OCI-LY7 (cell line): ENCODE results near the gene GCNT3. TPM values are rescaled to one million over a fixed set of nuclear protein-coding genes. Genes with fewer than 3 reads are reported as not detected.
A peak's percentile ranks its signal among the peaks of the same experiment; 100 is the strongest.

Experiments
- BruUV-seq: library from RNA; stranded (reverse); fragments of 400-500 nt; replicated peaks from 2 replicates; lab custom pipeline; 2021; lab: Mats Ljungman, UMichigan
- CTCF ChIA-PET: fragments of 300-600 bp; sonication (Branson Sonifier 250); formaldehyde crosslinking; loops from one replicate; lab custom pipeline; 2022; ENCODE audit warnings: antibody characterized with exemption; ENCODE audit not compliant: unreplicated experiment; lab: Charles Lee
- POLR2A ChIA-PET: fragments of 300-600 bp; sonication (Branson Sonifier 250); formaldehyde crosslinking; loops from one replicate; lab custom pipeline; 2022; ENCODE audit warnings: antibody characterized with exemption; lab: Charles Lee
- DNase-seq: peaks from one replicate; pipeline ENCODE4 v3.0.0-alpha.2; 2015; ENCODE audit warnings: low spot score
- H2AFZ ChIP-seq: fragments of 200-600 bp; sonication (generic), shearing (Covaris generic); 2 replicates; pipeline ENCODE4 v1.6.1; 2014; ENCODE audit warnings: mild to moderate bottlenecking, antibody characterized with exemption, low read length, moderate library complexity
- H3K27ac ChIP-seq: fragments of 200-600 bp; sonication (generic); 2 replicates; pipeline ENCODE4 v1.5.1; 2014; ENCODE audit warnings: mixed run types, low read depth, mild to moderate bottlenecking, moderate library complexity, low read length, inconsistent platforms; ENCODE audit not compliant: poor library complexity, severe bottlenecking
- H3K36me3 ChIP-seq: fragments of 200-600 bp; sonication (generic); 2 replicates; pipeline ENCODE4 v1.6.1; 2014; ENCODE audit warnings: mild to moderate bottlenecking, antibody characterized with exemption, low read length, moderate library complexity, mixed read lengths; ENCODE audit not compliant: insufficient read depth
- H3K4me1 ChIP-seq: fragments of 200-600 bp; sonication (generic); 2 replicates; pipeline ENCODE4 v1.5.1; 2014; ENCODE audit warnings: mild to moderate bottlenecking, low read length; ENCODE audit not compliant: insufficient read depth, poor library complexity, severe bottlenecking
- H3K4me2 ChIP-seq: fragments of 200-600 bp; sonication (generic); 2 replicates; pipeline ENCODE4 v1.6.1; 2014; ENCODE audit warnings: mild to moderate bottlenecking, low read length
- H3K4me3 ChIP-seq: fragments of 200-600 bp; sonication (generic); 2 replicates; pipeline ENCODE4 v1.5.1; 2014; ENCODE audit warnings: mild to moderate bottlenecking, low read depth, low read length; ENCODE audit not compliant: poor library complexity, severe bottlenecking
- H3K79me2 ChIP-seq: fragments of 200-600 bp; sonication (generic); 2 replicates; pipeline ENCODE4 v1.6.1; 2016; ENCODE audit warnings: low read depth, mild to moderate bottlenecking, low read length, moderate library complexity, mixed read lengths; ENCODE audit not compliant: insufficient read depth
- H3K9me2 ChIP-seq: fragments of 200-600 bp; sonication (generic); 2 replicates; pipeline ENCODE4 v1.6.1; 2016; ENCODE audit warnings: mild to moderate bottlenecking, low read length, mixed read lengths; ENCODE audit not compliant: insufficient read depth
- H3K9me3 ChIP-seq: fragments of 200-600 bp; sonication (generic); 2 replicates; pipeline ENCODE4 v1.6.1; 2014; ENCODE audit warnings: mild to moderate bottlenecking, mixed run types, low read length, mixed read lengths
- H4K20me1 ChIP-seq: fragments of 200-600 bp; sonication (generic); 2 replicates; pipeline ENCODE4 v1.6.1; 2014; ENCODE audit warnings: mild to moderate bottlenecking, antibody characterized with exemption, low read length, moderate library complexity, mixed read lengths; ENCODE audit not compliant: insufficient read depth
- EZH2phosphoT487 ChIP-seq: fragments of 200-600 bp; sonication (generic); IDR thresholded peaks from 2 replicates; pipeline ENCODE4 v1.6.1; 2018; ENCODE audit warnings: low read depth, borderline replicate concordance, mild to moderate bottlenecking, mixed run types, antibody characterized with exemption, low read length, moderate library complexity, mixed read lengths
- intact Hi-C: fragments of 100-400 bp; cut with micrococcal nuclease; formaldehyde crosslinking; loops from one replicate; pipeline ENCODE4 v1.10.0; 2022; ENCODE audit not compliant: unreplicated experiment
- total RNA-seq, 2 experiments: library from RNA; depleted of rRNA in 1 of 2; stranded (reverse); fragments of >200 nt in 1 of 2; shearing (Covaris generic) in 1 of 2; gene quantifications; 2 replicates each; pipeline ENCODE4 v1.2.3, GENCODE V29; 2014 to 2022
- TF ChIP-seq, protein P1 (sequence below): fragments of 200-600 bp; sonication (generic); conservative IDR thresholded peaks from 2 replicates; pipeline ENCODE4 v1.5.1; 2014; ENCODE audit warnings: mild to moderate bottlenecking, antibody characterized with exemption, low read length, moderate library complexity, mixed read lengths

Gene GCNT3
- total RNA-seq, 2 experiments from 2014 or later: not detected

DNA sequence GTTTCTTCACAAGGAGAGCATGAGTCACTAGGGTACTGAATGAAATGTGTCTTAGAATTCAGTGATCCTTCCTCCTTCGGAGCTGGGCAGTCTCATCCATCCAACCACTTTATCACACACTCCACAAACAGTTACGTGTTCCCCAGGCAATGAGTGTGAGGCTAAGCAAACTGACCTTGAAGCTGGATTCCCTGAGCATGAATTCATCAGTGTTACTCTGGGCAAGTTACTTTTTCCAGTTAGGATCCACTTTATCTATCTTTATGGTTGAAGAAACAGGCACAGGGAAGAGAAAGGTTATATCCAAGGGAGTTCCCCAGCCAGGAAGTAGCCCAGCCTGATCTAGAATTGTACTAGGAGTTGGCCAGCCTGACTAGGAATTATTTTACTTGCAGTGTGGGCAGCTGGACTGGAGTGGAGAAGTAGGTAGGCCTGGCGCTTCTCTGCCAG is 17.1 kb upstream of the GCNT3 start:
- H3K9me3 ChIP-seq: no peaks in the 10 kb centered on the region
- H3K79me2 ChIP-seq: no peaks in the 10 kb centered on the region
- no TSS peak for BruUV-seq
- H3K4me3 ChIP-seq: no peak overlapping the region
- no peak for DNase-seq
- TF ChIP-seq, protein P1, sequence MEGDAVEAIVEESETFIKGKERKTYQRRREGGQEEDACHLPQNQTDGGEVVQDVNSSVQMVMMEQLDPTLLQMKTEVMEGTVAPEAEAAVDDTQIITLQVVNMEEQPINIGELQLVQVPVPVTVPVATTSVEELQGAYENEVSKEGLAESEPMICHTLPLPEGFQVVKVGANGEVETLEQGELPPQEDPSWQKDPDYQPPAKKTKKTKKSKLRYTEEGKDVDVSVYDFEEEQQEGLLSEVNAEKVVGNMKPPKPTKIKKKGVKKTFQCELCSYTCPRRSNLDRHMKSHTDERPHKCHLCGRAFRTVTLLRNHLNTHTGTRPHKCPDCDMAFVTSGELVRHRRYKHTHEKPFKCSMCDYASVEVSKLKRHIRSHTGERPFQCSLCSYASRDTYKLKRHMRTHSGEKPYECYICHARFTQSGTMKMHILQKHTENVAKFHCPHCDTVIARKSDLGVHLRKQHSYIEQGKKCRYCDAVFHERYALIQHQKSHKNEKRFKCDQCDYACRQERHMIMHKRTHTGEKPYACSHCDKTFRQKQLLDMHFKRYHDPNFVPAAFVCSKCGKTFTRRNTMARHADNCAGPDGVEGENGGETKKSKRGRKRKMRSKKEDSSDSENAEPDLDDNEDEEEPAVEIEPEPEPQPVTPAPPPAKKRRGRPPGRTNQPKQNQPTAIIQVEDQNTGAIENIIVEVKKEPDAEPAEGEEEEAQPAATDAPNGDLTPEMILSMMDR: no peak
- no peak for TF ChIP-seq EZH2phosphoT487
- intact Hi-C loops: no loop called here
- no peak overlapping the region for H3K4me2 ChIP-seq
- peak overlapping the region; percentile 31; the same call in 1 of the 2 replicates for H2AFZ ChIP-seq
- POLR2A ChIA-PET: interaction anchor here (0.6 kb wide), 1 partner anchor 577 kb away, joined by 6 read pairs; no protein-coding TSS in a partner anchor
- CTCF ChIA-PET: no interaction called here
- no peaks in the 10 kb centered on the region for H3K36me3 ChIP-seq
- no peaks in the 10 kb centered on the region for H3K9me2 ChIP-seq
- H4K20me1 ChIP-seq: no peaks in the 10 kb centered on the region
- H3K4me1 ChIP-seq: no peaks in the 10 kb centered on the region
- H3K27ac ChIP-seq: no peak overlapping the region

DNA sequence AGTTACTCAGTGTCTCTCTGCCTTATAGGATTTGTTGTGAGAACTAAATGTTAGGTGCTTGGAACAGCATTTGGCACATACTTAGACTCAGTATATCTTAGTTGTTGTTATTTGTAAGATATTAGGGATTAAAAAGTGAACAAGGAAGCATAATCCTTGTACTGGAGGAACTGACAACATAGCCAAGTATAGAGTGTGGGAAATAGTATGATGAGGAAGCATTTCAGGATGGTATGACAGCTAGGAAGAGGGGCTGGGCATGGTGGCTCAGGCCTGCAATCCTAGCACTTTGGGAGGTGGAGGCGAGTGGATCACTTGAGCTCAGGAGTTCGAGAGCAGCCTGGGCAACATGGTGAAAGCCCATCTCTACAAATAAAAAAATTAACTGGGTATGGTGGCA is 16.6 kb upstream of the GCNT3 start:
- H2AFZ ChIP-seq: 0 out of 2 replicates have a peak overlapping the region, but pooled peaks have one; percentile 31
- no peaks in the 10 kb centered on the region for H4K20me1 ChIP-seq
- no peak overlapping the region for H3K27ac ChIP-seq
- no peaks in the 10 kb centered on the region for H3K9me2 ChIP-seq
- no peaks in the 10 kb centered on the region for H3K9me3 ChIP-seq
- H3K4me3 ChIP-seq: no peak overlapping the region
- H3K36me3 ChIP-seq: no peaks in the 10 kb centered on the region
- ChIA-PET POLR2A (no interaction called here), CTCF (no interaction called here)
- no peak for DNase-seq
- no peaks in the 10 kb centered on the region for H3K4me1 ChIP-seq
- H3K79me2 ChIP-seq: no peaks in the 10 kb centered on the region
- no peak for TF ChIP-seq EZH2phosphoT487
- TF ChIP-seq, protein P1: no peak
- intact Hi-C loops: no loop called here
- no TSS peak for BruUV-seq
- no peak overlapping the region for H3K4me2 ChIP-seq

DNA sequence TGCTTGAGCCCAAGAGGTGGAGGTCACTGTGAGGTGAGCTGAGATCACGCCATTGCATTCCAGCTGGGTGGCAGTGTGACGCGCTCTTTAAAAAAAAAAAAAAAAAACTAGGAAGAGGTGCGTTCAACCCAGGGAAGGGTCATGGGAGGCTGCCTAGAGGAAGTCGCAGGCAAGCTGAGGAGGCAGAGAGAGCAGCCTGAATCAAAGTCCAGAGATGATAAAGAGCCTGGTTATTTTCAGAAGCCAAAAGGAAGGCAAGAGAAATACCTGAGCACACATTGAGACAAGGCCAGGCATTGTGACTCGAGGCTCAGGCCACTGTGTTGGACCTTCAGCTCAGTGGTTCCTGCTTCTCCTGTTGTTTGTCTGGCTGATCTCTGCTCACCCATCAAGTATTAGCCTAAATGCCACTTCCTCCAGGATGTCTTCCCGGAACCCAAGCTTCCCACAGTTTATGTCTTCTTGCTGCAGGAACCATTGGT is 16.1 kb upstream of the GCNT3 start:
- no peaks in the 10 kb centered on the region for H4K20me1 ChIP-seq
- H2AFZ ChIP-seq: no peak overlapping the region
- no peaks in the 10 kb centered on the region for H3K9me2 ChIP-seq
- intact Hi-C loops: no loop called here
- no peaks in the 10 kb centered on the region for H3K36me3 ChIP-seq
- H3K4me3 ChIP-seq: no peak overlapping the region
- ChIA-PET CTCF (no interaction called here), POLR2A (no interaction called here)
- H3K27ac ChIP-seq: no peak overlapping the region
- DNase-seq: no peak
- H3K4me2 ChIP-seq: no peak overlapping the region
- BruUV-seq: no TSS peak
- H3K79me2 ChIP-seq: no peaks in the 10 kb centered on the region
- no peak for TF ChIP-seq EZH2phosphoT487
- no peaks in the 10 kb centered on the region for H3K9me3 ChIP-seq
- H3K4me1 ChIP-seq: no peaks in the 10 kb centered on the region
